ENCODE data around the gene ADAM22. TPM values are rescaled to one million over a fixed set of nuclear protein-coding genes. Genes with fewer than 3 reads are reported as not detected.
A peak's percentile ranks its signal among the peaks of the same experiment; 100 is the strongest.
"Not testable (repeated sequence)": the region's sequence is repeated elsewhere in the genome, so short reads cannot be mapped to it uniquely, and the experiment has no call there.

The ADAM22 gene
- total RNA-seq, 1 experiment from 2014 or later: 7.1 TPM

DNA sequence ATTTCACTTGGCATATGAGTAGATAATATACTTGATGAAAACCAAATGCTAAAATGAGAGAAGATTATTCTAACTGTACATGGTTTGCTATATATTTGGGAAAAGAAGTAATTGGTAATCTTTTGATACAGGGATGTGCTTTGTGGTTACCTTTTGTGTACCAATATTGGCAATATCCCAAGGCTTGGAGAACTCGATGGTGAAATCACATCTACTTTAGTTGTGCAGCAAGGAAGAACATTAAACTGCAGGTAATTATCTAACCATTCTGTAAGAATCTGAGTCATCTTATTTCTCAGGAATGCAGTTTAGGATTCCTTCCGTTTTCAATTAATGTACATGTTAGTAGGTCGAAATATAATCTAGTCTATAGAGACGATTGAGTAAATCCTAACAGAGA, 221.7 kb downstream of the ADAM22 start:
- intact Hi-C loops (cut with micrococcal nuclease; ENCODE audit: unreplicated experiment): no loop called here
- Histone ChIP-seq H3K27ac (ENCODE audit: low read depth, low read length, poor library complexity, severe bottlenecking) (no peak overlapping the region), H3K36me3 (ENCODE audit: insufficient read depth, low read length, poor library complexity, severe bottlenecking) (no peaks in the 10 kb centered on the region), H3K9me3 (ENCODE audit: low read depth, low read length, poor library complexity, severe bottlenecking) (no peaks in the 10 kb centered on the region), H3K4me1 (ENCODE audit: insufficient read depth, low read length, poor library complexity, severe bottlenecking) (no peaks in the 10 kb centered on the region), H3K27me3 (replicated peaks; ENCODE audit: insufficient read depth, low read depth, low read length, poor library complexity) (no peaks in the 10 kb centered on the region), H3K4me3 (ENCODE audit: low read depth, low read length, poor library complexity, severe bottlenecking) (no peak overlapping the region)
- POLR2A ChIA-PET (ENCODE audit: low non-redundant PET): no interaction called here
- no TSS peak for BruUV-seq (replicated peaks)
- CTCF ChIA-PET: no interaction called here
- DNase-seq (ENCODE audit: low spot score): peak; percentile 26
- TF ChIP-seq, protein P1, sequence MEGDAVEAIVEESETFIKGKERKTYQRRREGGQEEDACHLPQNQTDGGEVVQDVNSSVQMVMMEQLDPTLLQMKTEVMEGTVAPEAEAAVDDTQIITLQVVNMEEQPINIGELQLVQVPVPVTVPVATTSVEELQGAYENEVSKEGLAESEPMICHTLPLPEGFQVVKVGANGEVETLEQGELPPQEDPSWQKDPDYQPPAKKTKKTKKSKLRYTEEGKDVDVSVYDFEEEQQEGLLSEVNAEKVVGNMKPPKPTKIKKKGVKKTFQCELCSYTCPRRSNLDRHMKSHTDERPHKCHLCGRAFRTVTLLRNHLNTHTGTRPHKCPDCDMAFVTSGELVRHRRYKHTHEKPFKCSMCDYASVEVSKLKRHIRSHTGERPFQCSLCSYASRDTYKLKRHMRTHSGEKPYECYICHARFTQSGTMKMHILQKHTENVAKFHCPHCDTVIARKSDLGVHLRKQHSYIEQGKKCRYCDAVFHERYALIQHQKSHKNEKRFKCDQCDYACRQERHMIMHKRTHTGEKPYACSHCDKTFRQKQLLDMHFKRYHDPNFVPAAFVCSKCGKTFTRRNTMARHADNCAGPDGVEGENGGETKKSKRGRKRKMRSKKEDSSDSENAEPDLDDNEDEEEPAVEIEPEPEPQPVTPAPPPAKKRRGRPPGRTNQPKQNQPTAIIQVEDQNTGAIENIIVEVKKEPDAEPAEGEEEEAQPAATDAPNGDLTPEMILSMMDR (conservative IDR thresholded peaks at IDR 0.05; ENCODE audit: low read depth, low read length): no peak
- TF ChIP-seq EZH2 (IDR thresholded peaks at IDR 0.05; ENCODE audit: borderline replicate concordance, low read depth, low read length, poor library complexity, severe bottlenecking): no peak

DNA sequence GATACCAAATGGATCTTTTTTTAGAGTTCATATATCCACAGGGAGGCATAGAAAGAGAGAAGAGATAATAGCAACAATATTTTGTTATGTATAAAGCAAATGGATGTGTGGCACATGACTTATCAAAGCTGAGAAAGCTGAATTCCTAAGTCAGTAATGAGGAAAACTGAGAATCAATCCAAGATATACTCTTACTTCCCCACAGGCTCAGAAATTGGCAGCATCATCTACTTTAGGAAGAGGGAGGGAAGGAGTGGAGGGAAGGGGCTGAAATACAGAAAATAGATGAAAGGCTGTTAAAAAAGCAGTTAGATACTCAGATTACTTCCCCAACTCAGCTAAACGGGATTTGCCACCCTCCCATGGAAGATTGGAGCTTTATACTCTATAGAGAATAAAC, 222.3 kb downstream of the ADAM22 start:
- Histone ChIP-seq H3K36me3 (ENCODE audit: insufficient read depth, low read length, poor library complexity, severe bottlenecking) (no peaks in the 10 kb centered on the region), H3K27me3 (replicated peaks; ENCODE audit: insufficient read depth, low read depth, low read length, poor library complexity) (no peaks in the 10 kb centered on the region), H3K27ac (ENCODE audit: low read depth, low read length, poor library complexity, severe bottlenecking) (no peak overlapping the region), H3K9me3 (ENCODE audit: low read depth, low read length, poor library complexity, severe bottlenecking) (no peaks in the 10 kb centered on the region), H3K4me3 (ENCODE audit: low read depth, low read length, poor library complexity, severe bottlenecking) (no peak overlapping the region), H3K4me1 (ENCODE audit: insufficient read depth, low read length, poor library complexity, severe bottlenecking) (no peaks in the 10 kb centered on the region)
- no peak for DNase-seq (ENCODE audit: low spot score)
- CTCF ChIA-PET: no interaction called here
- intact Hi-C loops (cut with micrococcal nuclease; ENCODE audit: unreplicated experiment): no loop called here
- POLR2A ChIA-PET (ENCODE audit: low non-redundant PET): no interaction called here
- no TSS peak for BruUV-seq (replicated peaks)
- TF ChIP-seq, protein P1 (conservative IDR thresholded peaks at IDR 0.05; ENCODE audit: low read depth, low read length): no peak
- no peak for TF ChIP-seq EZH2 (IDR thresholded peaks at IDR 0.05; ENCODE audit: borderline replicate concordance, low read depth, low read length, poor library complexity, severe bottlenecking)

DNA sequence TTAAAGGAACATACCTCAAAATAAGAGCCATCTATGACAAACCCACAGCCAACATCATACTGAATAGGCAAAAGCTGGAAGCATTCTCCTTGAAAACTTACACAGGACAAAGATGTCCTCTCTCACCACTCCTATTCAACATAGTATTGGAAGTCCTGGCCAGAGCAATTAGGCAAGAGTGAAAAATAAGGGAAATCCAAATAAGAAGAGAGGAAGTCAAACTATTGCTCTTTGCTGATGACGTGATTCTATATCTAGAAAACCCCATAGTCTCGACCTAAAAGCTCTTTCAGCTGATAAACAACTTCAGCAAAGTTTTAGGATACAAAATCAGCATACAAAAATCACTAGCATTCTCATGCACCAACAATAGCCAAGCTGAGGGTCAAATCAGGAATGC, 225.7 kb downstream of the ADAM22 start:
- BruUV-seq (replicated peaks); H3K9me3 ChIP-seq (ENCODE audit: low read depth, low read length, poor library complexity, severe bottlenecking); H3K36me3 ChIP-seq (ENCODE audit: insufficient read depth, low read length, poor library complexity, severe bottlenecking); H3K27me3 ChIP-seq (replicated peaks; ENCODE audit: insufficient read depth, low read depth, low read length, poor library complexity); H3K4me3 ChIP-seq (ENCODE audit: low read depth, low read length, poor library complexity, severe bottlenecking); H3K27ac ChIP-seq (ENCODE audit: low read depth, low read length, poor library complexity, severe bottlenecking); H3K4me1 ChIP-seq (ENCODE audit: insufficient read depth, low read length, poor library complexity, severe bottlenecking); POLR2A ChIA-PET (ENCODE audit: low non-redundant PET); CTCF ChIA-PET; DNase-seq (ENCODE audit: low spot score): not testable (repeated sequence)
- intact Hi-C loops (cut with micrococcal nuclease; ENCODE audit: unreplicated experiment): loop anchor here (10.0 kb wide), 1 partner anchor 655 kb away; no protein-coding TSS in a partner anchor

DNA sequence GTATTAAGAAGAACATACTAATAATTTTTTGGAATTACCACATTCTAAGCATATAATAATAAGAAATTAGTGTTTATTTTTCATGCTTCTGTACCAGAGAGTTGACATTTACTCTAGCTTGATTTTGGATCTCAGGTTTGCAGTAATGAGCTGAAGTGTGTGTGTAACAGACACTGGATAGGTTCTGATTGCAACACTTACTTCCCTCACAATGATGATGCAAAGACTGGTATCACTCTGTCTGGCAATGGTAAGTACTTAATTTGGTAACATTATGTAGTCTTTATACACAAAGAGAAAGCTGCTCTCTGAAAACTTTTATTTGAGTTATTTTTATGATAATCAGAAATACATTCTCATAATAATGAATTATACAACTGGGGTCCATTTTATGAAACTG, 231.6 kb downstream of the ADAM22 start:
- no peaks in the 10 kb centered on the region for H3K36me3 ChIP-seq (ENCODE audit: insufficient read depth, low read length, poor library complexity, severe bottlenecking)
- BruUV-seq (replicated peaks): no TSS peak
- TF ChIP-seq, protein P1 (conservative IDR thresholded peaks at IDR 0.05; ENCODE audit: low read depth, low read length): no peak
- no peak for TF ChIP-seq EZH2 (IDR thresholded peaks at IDR 0.05; ENCODE audit: borderline replicate concordance, low read depth, low read length, poor library complexity, severe bottlenecking)
- no peak overlapping the region for H3K4me3 ChIP-seq (ENCODE audit: low read depth, low read length, poor library complexity, severe bottlenecking)
- POLR2A ChIA-PET (ENCODE audit: low non-redundant PET): no interaction called here
- H3K4me1 ChIP-seq (ENCODE audit: insufficient read depth, low read length, poor library complexity, severe bottlenecking): no peaks in the 10 kb centered on the region
- no peaks in the 10 kb centered on the region for H3K27me3 ChIP-seq (replicated peaks; ENCODE audit: insufficient read depth, low read depth, low read length, poor library complexity)
- no peaks in the 10 kb centered on the region for H3K9me3 ChIP-seq (ENCODE audit: low read depth, low read length, poor library complexity, severe bottlenecking)
- intact Hi-C loops (cut with micrococcal nuclease; ENCODE audit: unreplicated experiment): loop anchor here (10.0 kb wide), 1 partner anchor 661 kb away; no protein-coding TSS in a partner anchor
- CTCF ChIA-PET: no interaction called here
- DNase-seq (ENCODE audit: low spot score): no peak
- no peak overlapping the region for H3K27ac ChIP-seq (ENCODE audit: low read depth, low read length, poor library complexity, severe bottlenecking)

Measured in A673 (cell line).